ENCODE measurements around the gene IQSEC1. TPM values are rescaled to one million over a fixed set of nuclear protein-coding genes. Genes with fewer than 3 reads are reported as not detected.

IQSEC1 gene
- polyA plus RNA-seq, 1 experiment: 4.8 TPM

DNA sequence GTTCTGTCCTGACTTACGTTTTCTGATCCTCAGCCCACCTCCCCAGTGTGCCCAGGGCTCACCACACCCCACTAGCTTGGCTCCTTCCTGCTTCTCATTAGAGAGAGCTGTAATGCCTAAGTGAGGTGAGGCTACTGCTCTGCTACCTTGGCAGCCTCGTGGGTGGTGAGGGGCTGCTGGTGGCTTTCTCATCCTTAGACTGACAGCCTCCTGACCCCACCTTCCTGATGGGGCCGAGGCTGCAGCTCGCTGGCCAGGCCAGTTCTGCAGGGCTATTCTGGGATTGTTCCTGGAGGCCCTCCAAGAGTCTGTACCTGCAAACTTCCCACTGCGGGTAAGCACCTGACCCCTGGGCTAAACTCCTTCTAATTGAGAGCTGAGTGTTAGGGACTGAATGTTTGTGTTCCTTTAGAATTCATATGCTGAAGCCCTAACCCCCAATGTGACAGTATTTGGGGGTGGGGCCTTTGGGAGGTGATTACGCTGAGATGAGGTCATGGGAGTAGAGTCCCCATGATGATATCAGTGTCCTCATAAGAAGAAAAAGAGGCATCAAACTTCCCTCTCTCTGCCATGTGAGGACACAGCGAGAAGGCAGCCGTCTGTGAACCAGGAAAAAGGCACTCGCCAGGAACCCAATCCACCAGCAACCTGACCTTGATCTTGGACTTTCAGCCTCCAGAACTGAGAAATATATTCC, 38.1 kb upstream of the IQSEC1 start:
- TF ChIP-seq, protein P1, sequence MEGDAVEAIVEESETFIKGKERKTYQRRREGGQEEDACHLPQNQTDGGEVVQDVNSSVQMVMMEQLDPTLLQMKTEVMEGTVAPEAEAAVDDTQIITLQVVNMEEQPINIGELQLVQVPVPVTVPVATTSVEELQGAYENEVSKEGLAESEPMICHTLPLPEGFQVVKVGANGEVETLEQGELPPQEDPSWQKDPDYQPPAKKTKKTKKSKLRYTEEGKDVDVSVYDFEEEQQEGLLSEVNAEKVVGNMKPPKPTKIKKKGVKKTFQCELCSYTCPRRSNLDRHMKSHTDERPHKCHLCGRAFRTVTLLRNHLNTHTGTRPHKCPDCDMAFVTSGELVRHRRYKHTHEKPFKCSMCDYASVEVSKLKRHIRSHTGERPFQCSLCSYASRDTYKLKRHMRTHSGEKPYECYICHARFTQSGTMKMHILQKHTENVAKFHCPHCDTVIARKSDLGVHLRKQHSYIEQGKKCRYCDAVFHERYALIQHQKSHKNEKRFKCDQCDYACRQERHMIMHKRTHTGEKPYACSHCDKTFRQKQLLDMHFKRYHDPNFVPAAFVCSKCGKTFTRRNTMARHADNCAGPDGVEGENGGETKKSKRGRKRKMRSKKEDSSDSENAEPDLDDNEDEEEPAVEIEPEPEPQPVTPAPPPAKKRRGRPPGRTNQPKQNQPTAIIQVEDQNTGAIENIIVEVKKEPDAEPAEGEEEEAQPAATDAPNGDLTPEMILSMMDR (IDR thresholded peaks at IDR 0.05; ENCODE audit: insufficient read depth, low read depth, low read length): no peak
- Histone ChIP-seq H3K36me3 (ENCODE audit: control insufficient read depth, insufficient read depth, low read length) (no peaks in the 10 kb centered on the region), H3K4me3 (ENCODE audit: low read depth, low read length) (no peak overlapping the region), H3K27me3 (ENCODE audit: control insufficient read depth, insufficient read depth, low read length) (no peaks in the 10 kb centered on the region; the same call in 1 of the 2 replicates)
- no peak for DNase-seq (ENCODE audit: low read depth)
- POLR2A ChIA-PET: no interaction called here
- CTCF ChIA-PET: interaction anchor here (0.7 kb wide), 1 partner anchor 18 kb away, joined by 3 read pairs; no protein-coding TSS in a partner anchor

DNA sequence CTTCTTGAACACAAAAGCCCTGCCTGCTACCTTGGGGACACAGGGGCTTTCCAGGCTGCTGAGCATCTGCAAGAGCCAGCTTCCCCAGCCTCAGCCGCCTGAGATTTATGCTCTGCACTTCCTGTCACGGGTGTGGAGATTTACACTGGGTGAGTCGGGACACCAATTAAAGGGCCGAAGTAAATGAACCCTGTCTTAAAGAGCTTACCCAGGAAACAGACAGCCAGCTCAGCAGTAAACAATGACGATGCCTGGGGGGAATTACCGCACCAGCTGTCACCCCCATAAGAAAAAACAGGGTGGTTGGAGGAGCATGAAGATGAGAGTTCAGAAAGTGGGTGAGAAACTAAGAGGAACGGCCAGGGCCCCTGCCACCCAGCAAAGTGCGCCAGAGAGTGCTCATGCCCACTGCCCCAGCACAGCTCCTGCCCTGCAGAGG, 37.5 kb upstream of the IQSEC1 start:
- no peaks in the 10 kb centered on the region; the same call in 1 of the 2 replicates for H3K27me3 ChIP-seq (ENCODE audit: control insufficient read depth, insufficient read depth, low read length)
- no peak overlapping the region for H3K4me3 ChIP-seq (ENCODE audit: low read depth, low read length)
- ChIA-PET POLR2A (no interaction called here), CTCF (interaction anchor here (0.7 kb wide), 1 partner anchor 18 kb away, joined by 3 read pairs; no protein-coding TSS in a partner anchor)
- H3K36me3 ChIP-seq (ENCODE audit: control insufficient read depth, insufficient read depth, low read length): no peaks in the 10 kb centered on the region
- TF ChIP-seq, protein P1 (IDR thresholded peaks at IDR 0.05; ENCODE audit: insufficient read depth, low read depth, low read length): no peak
- DNase-seq (ENCODE audit: low read depth): no peak

DNA sequence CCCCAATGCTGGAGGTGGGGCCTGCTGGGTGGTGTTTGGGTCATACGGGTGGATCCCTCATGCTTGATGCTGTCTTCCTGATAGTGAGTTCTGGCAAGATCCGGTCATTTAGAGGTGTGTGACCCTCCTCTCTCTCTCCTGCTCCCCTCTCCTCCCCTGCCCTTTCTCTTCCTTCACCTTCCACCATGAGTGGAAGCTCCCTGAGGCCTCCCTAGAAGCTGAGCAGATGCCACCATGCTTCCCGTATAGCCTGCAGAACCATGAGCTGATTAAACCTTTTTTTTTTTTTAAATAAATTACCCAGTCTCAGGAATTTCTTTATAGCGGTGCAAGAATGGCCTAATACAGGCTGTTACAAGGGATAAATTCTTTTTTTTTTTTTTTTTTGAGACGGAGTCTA, 36.3 kb upstream of the IQSEC1 start:
- Histone ChIP-seq H3K4me3 (ENCODE audit: low read depth, low read length) (no peak overlapping the region), H3K27me3 (ENCODE audit: control insufficient read depth, insufficient read depth, low read length) (no peaks in the 10 kb centered on the region; the same call in 1 of the 2 replicates), H3K36me3 (ENCODE audit: control insufficient read depth, insufficient read depth, low read length) (no peaks in the 10 kb centered on the region)
- ChIA-PET POLR2A (no interaction called here), CTCF (no interaction called here)
- DNase-seq (ENCODE audit: low read depth): no peak
- TF ChIP-seq, protein P1 (IDR thresholded peaks at IDR 0.05; ENCODE audit: insufficient read depth, low read depth, low read length): no peak

DNA sequence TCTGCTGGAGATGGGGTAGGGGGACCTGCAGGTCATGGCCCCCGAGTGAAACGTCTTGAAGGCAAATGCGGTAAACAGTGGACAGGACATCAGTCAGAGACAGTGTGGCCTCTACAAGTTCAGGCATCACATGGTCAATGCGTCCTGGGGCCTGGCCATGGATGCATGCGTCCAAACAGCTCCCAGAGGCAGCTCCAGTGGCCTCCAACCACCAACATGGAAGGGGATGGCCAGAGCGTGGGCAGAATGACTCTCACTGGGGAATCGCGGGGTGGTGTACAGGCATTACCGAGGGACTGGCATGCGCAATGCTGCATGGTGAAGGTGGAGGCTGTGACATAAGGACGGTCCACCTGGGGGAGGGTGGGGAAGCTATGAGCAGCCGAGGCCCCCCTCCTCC, 35.6 kb upstream of the IQSEC1 start:
- DNase-seq (ENCODE audit: low read depth): no peak
- TF ChIP-seq, protein P1 (IDR thresholded peaks at IDR 0.05; ENCODE audit: insufficient read depth, low read depth, low read length): no peak
- Histone ChIP-seq H3K4me3 (ENCODE audit: low read depth, low read length) (no peak overlapping the region), H3K27me3 (ENCODE audit: control insufficient read depth, insufficient read depth, low read length) (no peaks in the 10 kb centered on the region; the same call in 1 of the 2 replicates), H3K36me3 (ENCODE audit: control insufficient read depth, insufficient read depth, low read length) (no peaks in the 10 kb centered on the region)
- ChIA-PET CTCF (no interaction called here), POLR2A (no interaction called here)

DNA sequence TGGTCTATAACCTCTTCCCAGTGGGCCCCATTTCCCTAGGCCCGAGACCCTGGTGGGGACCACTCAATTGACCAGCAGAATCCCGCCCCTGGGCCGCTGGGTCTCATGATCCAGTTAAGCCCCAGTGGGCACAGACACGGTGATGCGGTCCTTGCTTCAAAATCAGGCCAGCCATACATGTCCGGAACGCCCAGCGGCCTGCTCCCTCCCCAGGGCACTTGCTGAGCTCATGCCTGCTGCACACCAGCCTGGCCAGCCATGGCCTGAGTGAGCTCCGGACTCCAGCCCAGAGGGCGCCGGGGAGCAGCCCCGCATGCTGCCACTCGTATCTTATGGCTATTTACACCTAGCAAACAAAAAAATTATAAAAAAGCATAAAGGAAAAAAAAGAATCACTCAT, 34.4 kb upstream of the IQSEC1 start:
- Histone ChIP-seq H3K36me3 (ENCODE audit: control insufficient read depth, insufficient read depth, low read length) (no peaks in the 10 kb centered on the region), H3K27me3 (ENCODE audit: control insufficient read depth, insufficient read depth, low read length) (peaks cover 2% of the 10 kb centered on the region), H3K4me3 (ENCODE audit: low read depth, low read length) (no peak overlapping the region)
- CTCF ChIA-PET: interaction anchor here (0.6 to 1.5 kb wide), 3 partner anchors 14 to 85 kb away, joined by 3 read pairs; no protein-coding TSS in a partner anchor
- POLR2A ChIA-PET: no interaction called here
- DNase-seq (ENCODE audit: low read depth): no peak
- TF ChIP-seq, protein P1 (IDR thresholded peaks at IDR 0.05; ENCODE audit: insufficient read depth, low read depth, low read length): no peak

Measured in BJ (cell line).